GM18519 (cell line): Measurements from ENCODE around the gene TSPAN17.

Experiments
- ATAC-seq: cut with Tn5 transposase; IDR thresholded peaks from one replicate; pipeline ENCODE4 v1.9.1; 2021; ENCODE audit warnings: mild to moderate bottlenecking, moderate library complexity; ENCODE audit not compliant: unreplicated experiment, low FRiP score

The TSPAN17 gene

DNA sequence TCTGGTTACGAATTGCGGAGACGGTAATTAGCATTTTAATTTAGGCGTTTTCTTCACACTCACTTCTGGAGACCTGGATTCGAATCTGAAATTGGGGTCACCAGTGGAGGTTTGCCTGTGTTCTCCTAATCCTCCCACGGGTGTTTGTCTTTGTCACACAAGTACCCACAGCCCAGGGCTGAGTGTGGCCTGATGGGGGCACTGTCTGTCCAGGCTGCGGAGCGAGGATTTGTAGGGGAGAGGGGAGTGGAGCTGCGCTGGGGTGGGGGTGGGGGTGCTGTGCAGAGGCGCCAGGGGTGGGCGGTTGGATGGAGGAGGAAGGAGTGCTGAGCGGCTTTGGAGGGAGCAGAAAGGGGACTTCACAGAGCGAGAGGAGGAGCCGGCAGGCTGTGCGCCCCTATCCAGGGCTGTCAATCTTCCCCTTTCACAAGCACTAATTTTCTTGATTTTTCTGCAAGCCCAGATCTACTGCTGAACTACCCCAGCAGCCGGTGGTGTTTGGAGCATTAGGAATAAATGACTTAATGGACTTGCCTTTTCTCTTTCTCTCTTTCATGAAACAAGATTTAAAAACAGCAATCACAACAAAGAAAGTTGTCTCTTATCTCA, 53.1 kb downstream of the TSPAN17 start:
- no peak for ATAC-seq

DNA sequence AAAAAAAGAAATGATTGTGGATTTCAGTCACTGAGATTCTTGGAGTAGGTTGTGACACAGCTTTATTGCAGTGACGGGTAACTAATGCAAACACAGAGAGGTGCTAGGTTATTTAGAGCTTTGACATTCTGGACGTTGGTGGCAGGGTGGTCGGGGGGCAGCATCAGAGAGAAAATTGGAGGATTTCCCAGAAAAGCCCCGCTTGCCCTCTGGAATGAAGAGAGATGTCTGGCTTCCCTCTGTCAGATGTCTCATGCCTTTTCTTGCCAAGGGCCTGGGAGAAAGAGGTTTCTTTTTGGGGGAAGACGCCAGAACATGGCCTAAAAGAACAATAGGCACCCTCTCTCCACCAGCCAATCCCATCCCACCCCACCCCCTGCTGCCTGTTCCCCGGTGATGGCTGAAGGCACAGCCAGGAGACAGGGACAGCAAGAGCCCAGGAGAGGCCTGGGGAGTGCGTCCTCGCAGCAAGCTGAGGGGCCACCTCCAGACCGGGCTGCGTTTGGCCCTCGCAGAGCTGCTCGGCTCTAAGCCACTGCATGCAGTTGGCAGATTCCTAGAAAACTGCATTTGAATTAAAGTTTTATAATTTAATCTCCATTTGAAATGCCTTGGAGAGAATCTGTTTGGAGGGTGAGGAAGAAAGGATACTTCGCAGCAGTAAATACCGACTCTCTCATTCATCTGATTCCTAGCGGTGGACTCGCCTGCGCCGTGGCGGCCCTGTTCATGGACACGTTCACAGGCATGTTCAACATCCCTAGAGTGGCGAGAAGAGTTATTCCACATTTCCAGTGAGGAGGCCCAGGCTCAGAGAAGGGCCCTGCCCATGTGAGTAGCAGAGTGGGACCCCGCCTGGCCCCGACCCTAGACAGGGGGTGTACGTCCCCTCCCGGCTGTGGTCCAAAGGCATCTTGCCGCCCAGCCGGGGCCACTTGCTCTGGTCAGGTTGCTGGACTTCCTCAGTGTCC, 55.7 kb downstream of the TSPAN17 start:
- ATAC-seq, result no peak

DNA sequence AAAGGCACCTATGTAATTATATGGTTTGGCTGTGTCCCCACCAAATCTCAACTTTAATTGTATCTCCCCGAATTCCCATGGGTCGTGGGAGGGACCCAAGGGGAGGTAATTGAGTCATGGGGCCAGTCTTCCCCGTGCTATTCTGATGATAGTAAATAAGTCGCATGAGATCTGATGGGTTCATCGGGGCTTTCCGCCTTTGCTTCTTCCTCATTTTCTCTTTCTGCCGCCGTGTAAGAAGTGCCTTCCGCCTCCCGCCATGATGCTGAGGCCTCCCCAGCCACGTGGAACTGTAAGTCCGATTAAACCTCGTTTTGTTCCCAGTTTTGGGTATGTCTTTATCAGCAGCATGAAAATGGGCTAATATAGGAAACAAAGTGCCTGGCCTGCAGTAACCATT, 56.6 kb downstream of the TSPAN17 start:
- no peak for ATAC-seq

DNA sequence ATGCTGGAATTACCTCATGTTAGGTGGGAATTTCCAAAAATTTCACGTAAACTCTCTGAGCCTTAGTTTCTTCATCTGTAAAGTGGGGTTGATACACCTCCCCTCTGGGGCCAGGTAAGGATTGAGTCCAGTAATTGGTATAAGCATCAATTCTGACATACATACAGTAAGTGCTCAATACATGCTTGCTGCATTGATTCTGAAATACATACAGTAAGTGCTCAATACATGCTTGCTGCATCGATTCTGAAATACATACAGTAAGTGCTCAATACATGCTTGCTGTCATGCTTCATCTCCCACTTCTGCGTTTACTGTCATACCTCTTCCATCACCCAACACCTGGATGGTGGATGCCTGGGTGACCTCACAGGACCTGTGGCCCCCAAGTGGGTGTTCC, 57.1 kb downstream of the TSPAN17 start:
- ATAC-seq, result no peak

DNA sequence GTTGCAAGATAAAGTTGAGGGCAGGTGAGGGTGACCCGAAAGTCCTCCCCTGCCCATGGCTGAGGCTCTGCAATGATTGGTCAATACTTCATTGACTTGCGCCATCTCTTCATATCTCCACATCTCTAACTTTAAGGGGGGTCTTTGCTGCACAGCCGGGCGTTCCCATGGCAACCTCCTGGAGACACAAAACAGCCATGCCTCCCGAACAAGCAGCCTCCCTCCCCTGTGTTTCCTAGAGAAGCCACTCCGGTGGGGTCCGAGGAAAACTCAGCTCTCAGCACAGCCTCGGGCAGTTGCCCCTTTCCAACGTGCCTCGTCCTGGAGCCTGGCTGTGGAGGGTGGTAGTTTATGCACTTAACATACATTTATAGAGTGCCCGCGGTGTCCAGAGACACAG, 57.5 kb downstream of the TSPAN17 start:
- ATAC-seq, result no peak
